K562 (cell line): ENCODE data around the gene CRNKL1. TPM values are rescaled to one million over a fixed set of nuclear protein-coding genes. Genes with fewer than 3 reads are reported as not detected.

Source experiments
- ATAC-seq: fragments of 200-7000 bp; cut with Tn5 transposase; 3 replicates; pipeline ENCODE4 v1.9.1; 2020; ENCODE audit warnings: moderate library complexity
- BruUV-seq: library from RNA; stranded (reverse); fragments of 400-500 nt; replicated peaks from 2 replicates; lab custom pipeline; 2021; lab: Mats Ljungman, UMichigan
- CTCF ChIA-PET: fragments of 300-600 bp; formaldehyde crosslinking; extraction: SDS; loops from one replicate; lab custom pipeline; 2021; ENCODE audit warnings: low intra/inter-chr PET ratio; lab: Yijun Ruan, JAX
- POLR2A ChIA-PET: fragments of 300-600, 350-650 bp; sonication (Branson Sonifier 250); formaldehyde crosslinking; extraction: SDS; loops from one replicate; lab custom pipeline; 2021; ENCODE audit warnings: antibody characterized with exemption, inconsistent platforms; lab: Yijun Ruan, JAX
- DNase-seq, 4 experiments: peaks; one replicate each; pipeline versions ENCODE4 v3.0.0 to v3.0.0-alpha.2; 2011 to 2018; ENCODE audit warnings: low spot score in 3 of 4, mixed read lengths in 3 of 4; ENCODE audit errors: extremely low read depth in 1 of 4
- FAIRE-seq: peaks from 2 replicates; lab custom pipeline; 2011; peaks lifted over from hg19 to GRCh38; lab: Jason Lieb, UNC
- H2AFZ ChIP-seq: 2 replicates; pipeline ENCODE4 v1.6.0; 2011; ENCODE audit warnings: low read depth, low read length, control low read depth, inconsistent platforms
- H3K27ac ChIP-seq: fragments of 200-600 bp; 3 replicates; pipeline ENCODE4 v1.8.0; 2011; ENCODE audit warnings: low read depth, mild to moderate bottlenecking, control low read depth, inconsistent platforms, low read length, moderate library complexity, mixed read lengths; ENCODE audit errors: extremely low read depth
- H3K27me3 ChIP-seq, 2 experiments: fragments of 300-600 bp in 1 of 2; 2 replicates in 1 of 2; 3 replicates in 1 of 2; pipeline versions ENCODE4 v1.6.0 to v1.8.0; 2011; ENCODE audit warnings: inconsistent platforms in 2 of 2, low read length in 2 of 2, mild to moderate bottlenecking in 1 of 2, mixed read lengths in 1 of 2, moderate library complexity in 1 of 2; ENCODE audit not compliant: control insufficient read depth in 2 of 2, insufficient read depth in 2 of 2
- H3K36me3 ChIP-seq: fragments of 300-600 bp; 3 replicates; pipeline ENCODE4 v1.8.0; 2011; ENCODE audit warnings: mild to moderate bottlenecking, low read length, inconsistent platforms; ENCODE audit not compliant: control insufficient read depth, insufficient read depth
- H3K4me1 ChIP-seq, 2 experiments: fragments of 200-600 bp in 1 of 2; replicated peaks in 1 of 2; 2 replicates in 1 of 2; 3 replicates in 1 of 2; pipeline versions ENCODE4 v1.5.1 to v1.8.0; 2011; ENCODE audit warnings: inconsistent platforms in 2 of 2, low read length in 2 of 2, mild to moderate bottlenecking in 1 of 2, mixed read lengths in 1 of 2, moderate library complexity in 1 of 2; ENCODE audit not compliant: control insufficient read depth in 2 of 2, insufficient read depth in 2 of 2
- H3K4me2 ChIP-seq: 2 replicates; pipeline ENCODE4 v1.6.1; 2011; ENCODE audit warnings: low read length, control low read depth, inconsistent platforms, mixed read lengths; ENCODE audit not compliant: insufficient read depth
- H3K4me3 ChIP-seq: fragments of 200-600 bp; sonication (generic), shearing (Covaris generic); 2 replicates; pipeline ENCODE4 v1.5.1; 2016; ENCODE audit warnings: control low read depth, inconsistent platforms
- H3K79me2 ChIP-seq: fragments of 200-600 bp; 3 replicates; pipeline ENCODE4 v1.8.0; 2011; ENCODE audit warnings: low read length, inconsistent platforms; ENCODE audit not compliant: control insufficient read depth, insufficient read depth
- H3K9ac ChIP-seq, 2 experiments: 2 replicates each; pipeline versions ENCODE4 v1.6.0 to v1.6.1; 2011; ENCODE audit warnings: low read depth in 2 of 2, low read length in 2 of 2, control low read depth in 1 of 2, inconsistent platforms in 1 of 2, mild to moderate bottlenecking in 1 of 2, mixed read lengths in 1 of 2; ENCODE audit not compliant: insufficient read depth in 1 of 2
- H3K9me1 ChIP-seq: one replicate; pipeline ENCODE4 v1.6.0; 2011; ENCODE audit warnings: inconsistent platforms, mild to moderate bottlenecking, low read length, moderate library complexity; ENCODE audit not compliant: control insufficient read depth, insufficient read depth
- H3K9me3 ChIP-seq: replicated peaks from 2 replicates; pipeline ENCODE4 v1.5.1; 2011; ENCODE audit warnings: low read depth, low read length, inconsistent platforms; ENCODE audit not compliant: control insufficient read depth, insufficient read depth
- H4K20me1 ChIP-seq: replicated peaks from 2 replicates; pipeline ENCODE4 v1.6.1; 2011; ENCODE audit warnings: low read length, inconsistent platforms, mixed read lengths; ENCODE audit not compliant: control insufficient read depth, insufficient read depth
- ARID1B ChIP-seq: fragments of 450-650 bp; IDR thresholded peaks from 2 replicates; pipeline ENCODE4 v1.6.1; 2016; ENCODE audit warnings: antibody characterized with exemption, mild to moderate bottlenecking, inconsistent platforms
- CBFA2T2 ChIP-seq: fragments of 450-650 bp; conservative IDR thresholded peaks from 2 replicates; pipeline ENCODE4 v1.6.1; 2017; ENCODE audit warnings: mild to moderate bottlenecking
- CBFA2T3 ChIP-seq: fragments of 450-650 bp; IDR thresholded peaks from 2 replicates; pipeline ENCODE4 v1.6.1; 2017
- CEBPB ChIP-seq: fragments of 450-650 bp; IDR thresholded peaks from 2 replicates; pipeline ENCODE4 v1.6.1; 2016; ENCODE audit warnings: missing genetic modification characterization, missing compliant biosample characterization
- CTBP1 ChIP-seq: fragments of 450-650 bp; IDR thresholded peaks from 2 replicates; pipeline ENCODE4 v1.6.1; 2016; ENCODE audit warnings: borderline replicate concordance
- DPF2 ChIP-seq: fragments of 450-650 bp; IDR thresholded peaks from 2 replicates; pipeline ENCODE4 v1.6.1; 2016
- ETV1 ChIP-seq: fragments of 450-650 bp; conservative IDR thresholded peaks from 2 replicates; pipeline ENCODE4 v1.6.1; 2016; ENCODE audit warnings: missing genetic modification characterization, control low read depth, low read depth, missing compliant biosample characterization
- HES1 ChIP-seq: fragments of 450-650 bp; IDR thresholded peaks from 2 replicates; pipeline ENCODE4 v1.6.1; 2016; ENCODE audit warnings: low read depth, mild to moderate bottlenecking, moderate library complexity
- HNRNPLL ChIP-seq: fragments of 200-400 bp; formaldehyde crosslinking; IDR thresholded peaks from 2 replicates; pipeline ENCODE4 v1.6.1; 2017; ENCODE audit warnings: low read length, low read depth, mild to moderate bottlenecking; ENCODE audit not compliant: poor library complexity, severe bottlenecking
- MEIS2 ChIP-seq: fragments of 450-650 bp; IDR thresholded peaks from 2 replicates; pipeline ENCODE4 v1.6.1; 2014; ENCODE audit warnings: mild to moderate bottlenecking; ENCODE audit not compliant: partially characterized antibody
- NCOR1 ChIP-seq: fragments of 450-650 bp; IDR thresholded peaks from 2 replicates; pipeline ENCODE4 v1.6.1; 2016; ENCODE audit warnings: mild to moderate bottlenecking, moderate library complexity
- NR2C2 ChIP-seq, 2 experiments: fragments of 200-800 bp in 1 of 2; sonication (Bioruptor generic) in 1 of 2; sonication (generic) in 1 of 2; formaldehyde crosslinking in 1 of 2; IDR thresholded peaks; 2 replicates each; pipeline versions ENCODE4 v1.6.1 to v1.8.0; 2016 to 2022; ENCODE audit warnings: mild to moderate bottlenecking in 1 of 2, missing compliant biosample characterization in 1 of 2, missing genetic modification characterization in 1 of 2, missing genetic modification reagents in 1 of 2
- POLR2B ChIP-seq: fragments of 450-650 bp; IDR thresholded peaks from 2 replicates; pipeline ENCODE4 v1.6.1; 2018; ENCODE audit warnings: low read depth; ENCODE audit not compliant: partially characterized antibody
- RCOR1 ChIP-seq, 2 experiments: IDR thresholded peaks; 2 replicates each; pipeline ENCODE4 v1.6.1; 2012; ENCODE audit warnings: low read depth in 2 of 2, low read length in 2 of 2, borderline replicate concordance in 1 of 2, improper control_type of control experiment in 1 of 2
- SOX6 ChIP-seq: fragments of 450-650 bp; IDR thresholded peaks from 2 replicates; pipeline ENCODE4 v1.6.1; 2014; ENCODE audit warnings: mild to moderate bottlenecking
- THRA ChIP-seq: fragments of 450-650 bp; IDR thresholded peaks from 2 replicates; pipeline ENCODE4 v1.6.1; 2017; ENCODE audit warnings: mild to moderate bottlenecking, moderate library complexity
- ZNF23 ChIP-seq: fragments of 250-450 bp; sonication (Bioruptor Pico); IDR thresholded peaks from 2 replicates; pipeline ENCODE4 v1.4.0; 2020; ENCODE audit warnings: mild to moderate bottlenecking
- ZNF699 ChIP-seq: fragments of 250-450 bp; sonication (Bioruptor Pico); IDR thresholded peaks from 2 replicates; pipeline ENCODE4 v1.8.0; 2021; ENCODE audit warnings: mild to moderate bottlenecking, moderate library complexity; ENCODE audit not compliant: insufficient replicate concordance
- WGBS: fragments of 100-300 bp; shearing (Covaris generic); methylation state at CpG from one replicate; pipeline ENCODE4 v1.1.6; 2016; ENCODE audit warnings: low coverage, mixed read lengths; ENCODE audit not compliant: insufficient coverage; ENCODE audit errors: missing lambda C conversion rate; 5-methylcytosine and 5-hydroxymethylcytosine counted together
- in situ Hi-C: fragments of 300-500 bp; cut with MboI; formaldehyde crosslinking; loops from 4 replicates; pipeline ENCODE4 v1.15.0; 2018; ENCODE audit warnings: inconsistent platforms, mixed read lengths
- intact Hi-C: fragments of 100-400 bp; cut with micrococcal nuclease; formaldehyde crosslinking; loops from 2 replicates; pipeline ENCODE4 v1.14.2; 2022
- polyA plus RNA-seq, 8 experiments: library from polyadenylated mRNA; depleted of rRNA in 4 of 8; stranded (reverse) in 5 of 8; unstranded in 3 of 8; fragments of >200 nt; fragmentation: Nextera tagmentation in 2 of 8; fragmentation: Illumina TruSeq in 1 of 8; extraction: Ambion mirVana in 2 of 8; extraction: Trizol in 1 of 8; gene quantifications; 2 replicates each; pipeline versions ENCODE4 v1.2.1 to v1.2.3, GENCODE V29; 2011 to 2014; ENCODE audit warnings: inconsistent platforms in 1 of 8, missing spikeins in 1 of 8
- total RNA-seq, 7 experiments: library from RNA; depleted of rRNA in 6 of 7; stranded (reverse); fragments of >200 nt in 6 of 7; fragmentation: Illumina TruSeq in 2 of 7; extraction: Trizol in 2 of 7; gene quantifications; 2 replicates each; pipeline versions ENCODE4 v1.2.1 to v1.2.3, GENCODE V29; 2011 to 2021; ENCODE audit warnings: low replicate concordance in 1 of 7
- TF ChIP-seq, protein P1 (sequence below): fragments of 450-650 bp; formaldehyde crosslinking; IDR thresholded peaks from 2 replicates; pipeline ENCODE4 v1.4.0; 2020; ENCODE audit warnings: mild to moderate bottlenecking, moderate library complexity

Gene CRNKL1
- total and polyA plus RNA-seq, 9 of the 15 experiments (the other 6 are each of a cell fraction or from before 2014, with no cell fraction given): 8.1 to 17.0 (median 11.7) TPM

GRCh38 chr20:20002101-20002998 lies 49.9 kb downstream of the CRNKL1 start:
- POLR2A ChIA-PET: no interaction called here
- CTCF ChIA-PET: no interaction called here
- 2% methylated on average over 9 of the region's 9 CpGs for WGBS
- TF ChIP-seq ARID1B (peak; percentile 34; the same call in 1 of the 2 replicates), ZNF699 (no peak), CTBP1 (peak; percentile 32; the same call in 1 of the 2 replicates), DPF2 (0 out of 2 replicates have a peak, but pooled peaks have one; percentile 37), POLR2B (no peak), ETV1 (no peak), CBFA2T2 (peak; percentile 51), CEBPB (tag) (0 out of 2 replicates have a peak, but pooled peaks have one; percentile 19), NCOR1 (peak; percentile 61; the same call in 1 of the 2 replicates), THRA (peak; percentile 57), RCOR1 (IDR thresholded peaks at IDR 0.05; ENCODE audit: borderline replicate concordance in 1 of 2, low read depth in 2 of 2, low read length in 2 of 2) (peak in 1 of 2 experiments; percentile 55; a peak in 1 of 4 replicates), MEIS2 (peak; percentile 43), ZNF23 (no peak), SOX6 (peak; percentile 62), NR2C2 (CRISPR knock-in tag; IDR thresholded peaks at IDR 0.05) (no peak), NR2C2 (tag; IDR thresholded peaks at IDR 0.05) (peak; percentile 38; the same call in 1 of the 2 replicates), HES1 (no peak), CBFA2T3 (peak; percentile 82), HNRNPLL (no peak)
- TF ChIP-seq, protein P1, sequence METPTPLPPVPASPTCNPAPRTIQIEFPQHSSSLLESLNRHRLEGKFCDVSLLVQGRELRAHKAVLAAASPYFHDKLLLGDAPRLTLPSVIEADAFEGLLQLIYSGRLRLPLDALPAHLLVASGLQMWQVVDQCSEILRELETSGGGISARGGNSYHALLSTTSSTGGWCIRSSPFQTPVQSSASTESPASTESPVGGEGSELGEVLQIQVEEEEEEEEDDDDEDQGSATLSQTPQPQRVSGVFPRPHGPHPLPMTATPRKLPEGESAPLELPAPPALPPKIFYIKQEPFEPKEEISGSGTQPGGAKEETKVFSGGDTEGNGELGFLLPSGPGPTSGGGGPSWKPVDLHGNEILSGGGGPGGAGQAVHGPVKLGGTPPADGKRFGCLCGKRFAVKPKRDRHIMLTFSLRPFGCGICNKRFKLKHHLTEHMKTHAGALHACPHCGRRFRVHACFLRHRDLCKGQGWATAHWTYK: no peak

More at GRCh38 chr20:20002101-20002998, 49.9 kb downstream of the CRNKL1 start:
- peak in 2 of 4 experiments; percentile 13 to 27 for DNase-seq
- Histone ChIP-seq H3K4me3 (no peak overlapping the region), H3K9ac (no peak overlapping the region), H3K9me1 (no peaks in the 10 kb centered on the region), H4K20me1 (no peaks in the 10 kb centered on the region), H3K9me3 (no peaks in the 10 kb centered on the region), H3K27me3 (peaks cover 5 to 35% of the 10 kb centered on the region in 2 experiments; a peak in 3 of 5 replicates), H3K27ac (no peak overlapping the region), H3K36me3 (no peaks in the 10 kb centered on the region), H2AFZ (no peak overlapping the region), H3K79me2 (no peaks in the 10 kb centered on the region), H3K4me2 (no peak overlapping the region), H3K4me1 (peaks cover 0 to 4% of the 10 kb centered on the region in 2 experiments; a peak in 2 of 5 replicates)
- ATAC-seq: peak; percentile 75
- intact Hi-C loops (no loop called here), in situ Hi-C loops (no loop called here)
- FAIRE-seq: no peak
- BruUV-seq: no TSS peak
